HG03432 (cell line): ENCODE data around the gene ARL17A.
"Not testable (repeated sequence)": the region's sequence is repeated elsewhere in the genome, so short reads cannot be mapped to it uniquely, and the experiment has no call there.

Experiments
- ATAC-seq: cut with Tn5 transposase; IDR thresholded peaks from one replicate; pipeline ENCODE4 v1.9.1; 2021; ENCODE audit warnings: mild to moderate bottlenecking, moderate library complexity; ENCODE audit not compliant: unreplicated experiment

The ARL17A gene

DNA sequence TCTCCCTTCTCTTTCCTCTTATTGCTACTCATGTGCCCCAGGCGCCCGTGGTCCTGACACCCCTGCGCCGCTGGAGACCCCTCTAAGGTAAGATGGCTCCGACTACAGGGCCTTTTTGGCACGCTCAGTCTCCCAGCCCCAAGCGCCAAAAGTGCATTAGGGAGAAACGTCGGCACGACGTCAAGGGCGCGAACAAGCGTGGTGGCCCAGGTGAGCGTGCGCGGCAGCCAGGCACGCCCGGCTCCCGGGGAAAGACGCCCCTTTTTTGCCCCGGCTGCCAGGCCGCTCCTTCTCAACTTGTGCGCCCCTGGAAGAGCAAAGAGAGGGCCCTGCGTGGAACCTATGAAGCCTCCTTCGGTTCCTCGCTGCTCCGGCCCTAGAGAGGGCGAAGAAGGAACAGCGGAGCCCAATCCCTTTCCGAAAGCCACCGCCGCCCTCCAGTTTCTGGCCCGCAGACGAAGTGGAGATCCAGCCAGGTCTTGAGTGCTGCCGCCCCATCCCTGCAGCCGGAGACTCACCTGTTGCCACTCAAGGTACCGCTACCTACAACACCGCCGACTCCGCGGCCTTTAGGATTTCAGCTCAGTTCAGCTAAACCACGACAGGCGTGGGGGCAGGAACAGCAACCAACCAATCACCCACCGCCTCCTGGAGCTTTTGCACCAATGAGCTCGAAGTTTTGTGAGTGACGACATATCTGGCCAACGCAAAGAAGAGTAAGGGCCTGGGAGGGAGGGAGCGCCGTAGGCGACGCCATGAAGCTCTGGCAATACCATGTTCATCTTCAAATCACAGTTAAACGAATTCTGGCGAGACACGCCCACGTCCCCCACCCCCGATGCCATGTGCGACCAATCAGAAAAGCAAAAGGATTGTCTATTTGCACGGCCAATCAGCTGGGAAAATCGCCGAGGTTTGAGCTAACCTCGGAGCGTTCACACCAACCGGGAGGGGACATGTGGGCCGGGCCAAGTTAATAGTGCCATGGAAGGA lies at the start of gene ARL17A:
TSS of gene ARL17A (minus strand) at position 609 of the 993 bp plus-strand sequence. CDS start 3,369 bp downstream, outside the sequence.
- ATAC-seq = peak; percentile 84

DNA sequence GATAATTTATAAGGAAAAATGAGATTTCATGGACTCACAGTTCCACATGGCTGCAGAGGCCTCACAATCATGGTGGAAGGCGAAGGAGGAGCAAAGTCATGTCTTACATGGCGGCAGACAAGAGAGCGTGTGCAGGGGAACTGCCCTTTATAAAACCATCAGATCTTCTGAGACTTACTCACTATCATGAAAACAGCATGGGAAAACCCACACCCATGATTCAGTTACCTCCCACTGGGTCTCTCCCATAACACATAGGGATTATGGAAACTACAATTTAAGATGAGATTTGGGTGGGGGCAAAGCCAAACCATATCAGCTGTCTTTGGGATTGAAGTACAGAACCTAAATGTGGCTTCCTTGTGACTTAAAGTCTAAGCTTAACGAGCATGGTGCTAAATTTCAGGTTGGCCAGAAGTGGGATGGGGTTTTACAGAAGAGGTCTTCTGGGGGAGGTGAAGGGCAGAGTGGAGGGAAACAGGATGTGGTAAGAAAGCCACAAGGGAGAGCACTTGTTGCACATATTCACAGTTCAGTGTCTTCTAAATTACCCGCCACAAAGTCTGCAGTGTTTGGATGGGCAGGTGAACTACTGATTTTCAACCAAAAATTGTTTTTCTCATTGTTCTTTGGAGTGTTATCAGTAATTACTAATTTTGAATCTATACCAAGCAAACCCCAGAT lies 49.4 kb upstream of the ARL17A start:
- not testable (repeated sequence) for ATAC-seq

DNA sequence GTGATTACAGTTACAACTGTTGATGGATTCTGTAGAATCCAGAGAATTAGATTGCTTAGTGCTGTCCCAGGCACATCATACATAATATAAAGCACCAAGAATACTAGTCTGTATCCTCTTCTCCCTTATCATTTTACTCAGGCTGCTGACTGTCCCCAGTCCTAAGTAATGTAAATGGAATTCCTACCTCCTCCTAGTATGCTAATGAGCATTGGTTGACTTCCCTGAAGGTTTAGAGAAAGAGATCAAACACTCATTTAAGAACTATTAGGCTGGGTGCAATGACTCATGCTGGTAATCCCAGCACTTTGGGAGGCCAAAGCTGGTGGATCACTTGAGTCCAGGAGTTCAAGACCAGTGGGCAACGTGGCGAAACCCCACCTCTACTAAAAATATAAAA lies 48.0 kb upstream of the ARL17A start:
- not testable (repeated sequence) for ATAC-seq

DNA sequence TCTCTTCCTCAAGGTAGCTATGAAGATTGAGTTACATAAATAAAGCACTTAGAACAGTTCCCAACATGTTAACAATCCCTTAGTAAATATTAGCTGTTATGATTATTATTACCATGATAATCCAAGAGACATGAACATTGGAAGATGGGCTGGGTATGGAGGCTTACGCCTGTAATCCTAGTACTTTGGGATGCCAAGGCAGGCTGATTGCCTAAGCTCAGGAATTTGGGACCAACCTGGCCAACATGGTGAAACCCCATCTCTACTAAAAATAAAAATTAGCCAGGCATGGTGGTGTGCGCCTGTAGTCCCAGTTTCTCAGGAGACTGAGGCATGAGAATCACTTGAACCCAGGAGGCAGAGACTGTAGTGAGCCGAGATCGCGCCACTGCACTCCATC lies 45.2 kb upstream of the ARL17A start:
- ATAC-seq = not testable (repeated sequence)

DNA sequence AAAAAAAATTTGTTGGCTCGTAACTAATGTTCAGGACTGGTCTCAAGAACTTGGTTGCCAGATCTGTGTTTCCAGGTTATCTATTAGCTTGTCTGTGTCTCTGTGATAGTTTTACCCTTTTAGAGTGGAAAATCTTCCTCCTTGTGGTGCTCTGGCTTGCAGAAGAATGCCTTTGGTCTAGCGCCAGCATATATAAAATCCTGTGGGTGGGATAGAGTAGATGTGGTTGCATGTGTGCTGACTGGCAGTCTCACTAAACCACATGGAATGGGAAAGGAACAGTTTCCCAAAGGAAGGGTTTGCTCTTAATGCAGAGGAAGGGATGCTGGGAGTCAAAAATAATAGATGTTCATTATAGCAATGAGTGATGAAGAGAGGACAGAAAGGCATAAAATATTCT lies 44.3 kb upstream of the ARL17A start:
- ATAC-seq = not testable (repeated sequence)

DNA sequence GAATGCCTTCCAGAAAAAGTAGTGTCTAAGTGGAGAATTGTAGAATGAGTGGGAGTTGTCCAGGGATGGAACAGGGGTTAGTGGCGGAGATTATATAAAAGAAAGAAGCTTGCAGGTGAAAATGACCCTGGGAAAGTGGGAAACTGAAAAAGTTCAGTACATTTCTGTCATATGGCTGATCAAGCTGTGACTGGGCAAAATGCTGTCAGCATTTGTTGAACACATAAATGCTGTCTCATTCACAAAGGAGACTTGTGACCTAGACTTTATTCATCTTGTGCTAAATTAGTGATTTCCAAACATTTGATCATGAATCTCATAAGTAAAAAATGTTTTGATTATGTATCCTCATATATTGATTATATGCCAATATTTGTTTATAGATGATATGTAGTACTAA lies 39.5 kb upstream of the ARL17A start:
- ATAC-seq = not testable (repeated sequence)

DNA sequence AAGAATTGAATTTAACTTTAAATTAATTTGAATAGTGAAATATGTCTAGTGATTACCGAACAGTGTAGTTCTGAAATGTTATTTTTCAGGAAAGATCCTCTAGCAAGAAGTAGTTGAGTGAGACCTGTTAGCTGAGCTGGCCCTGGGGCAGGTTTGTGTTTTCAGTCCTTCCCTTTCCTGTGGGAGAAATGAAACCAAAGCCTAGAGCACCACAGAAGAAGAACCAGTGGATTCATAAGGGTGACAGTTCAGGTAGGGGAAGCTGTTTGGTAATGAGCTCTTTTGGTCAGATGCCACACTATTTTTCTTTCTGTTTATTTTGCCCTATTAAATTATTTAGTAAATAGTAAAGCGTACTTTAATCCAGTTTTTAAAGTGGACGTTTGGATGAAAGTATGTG lies 37.6 kb upstream of the ARL17A start:
- ATAC-seq = not testable (repeated sequence)

DNA sequence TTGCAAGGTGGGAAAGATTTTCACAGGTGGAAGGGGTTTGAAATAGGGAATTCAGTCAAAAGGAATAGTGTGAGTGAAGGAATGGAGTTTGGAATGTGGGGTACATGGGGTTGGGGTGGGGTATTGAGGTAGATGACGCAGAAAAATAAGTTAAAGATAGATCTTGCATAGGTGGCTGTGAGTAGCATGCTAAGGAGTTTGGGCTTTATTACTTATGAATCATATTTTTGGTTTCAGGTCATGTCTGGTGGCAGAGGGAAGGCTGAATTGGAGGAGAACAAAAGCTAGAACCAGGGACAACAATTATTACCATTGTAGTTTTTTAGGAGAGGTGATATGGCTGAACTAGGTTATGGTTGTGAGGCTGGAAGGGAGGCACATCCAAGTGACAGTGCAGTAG lies 34.4 kb upstream of the ARL17A start:
- ATAC-seq = not testable (repeated sequence)

DNA sequence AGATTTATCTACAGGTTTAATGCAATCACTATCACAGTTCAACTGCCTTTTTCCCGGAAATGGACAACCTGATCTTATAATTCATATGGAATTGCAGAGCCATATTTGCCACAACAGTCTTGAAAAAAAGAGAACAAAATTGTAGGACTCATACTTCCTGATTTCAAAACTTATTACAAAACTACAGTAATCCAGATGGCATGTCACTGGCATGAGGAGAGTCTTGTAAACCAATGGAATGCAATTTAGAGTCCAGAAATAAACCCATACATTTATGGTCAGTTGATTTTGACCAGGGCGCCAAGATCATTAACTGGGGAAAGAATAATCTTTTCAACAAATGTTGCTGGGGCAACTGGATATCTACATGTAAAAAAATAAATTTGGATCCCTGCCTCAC lies 31.8 kb upstream of the ARL17A start:
- not testable (repeated sequence) for ATAC-seq

DNA sequence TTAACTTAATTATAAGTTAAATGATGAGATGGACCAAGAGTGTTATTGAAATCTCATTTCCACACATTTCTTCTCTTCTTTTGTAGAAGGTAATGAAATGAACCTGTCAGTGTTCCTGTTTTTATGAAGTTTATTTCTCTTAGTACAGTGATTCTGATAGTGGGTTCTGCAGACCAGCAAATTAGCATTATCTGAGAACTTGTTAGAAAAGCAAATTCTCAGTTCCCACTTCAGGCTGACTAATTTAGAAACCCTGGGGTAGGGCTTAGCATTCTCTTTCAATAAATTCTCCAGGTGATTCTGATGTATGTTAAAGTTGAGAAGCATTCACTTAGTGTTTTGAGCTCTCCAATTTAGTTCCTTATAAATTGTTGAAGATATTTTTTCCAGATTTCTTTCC lies 23.6 kb upstream of the ARL17A start:
- ATAC-seq = peak; percentile 79

DNA sequence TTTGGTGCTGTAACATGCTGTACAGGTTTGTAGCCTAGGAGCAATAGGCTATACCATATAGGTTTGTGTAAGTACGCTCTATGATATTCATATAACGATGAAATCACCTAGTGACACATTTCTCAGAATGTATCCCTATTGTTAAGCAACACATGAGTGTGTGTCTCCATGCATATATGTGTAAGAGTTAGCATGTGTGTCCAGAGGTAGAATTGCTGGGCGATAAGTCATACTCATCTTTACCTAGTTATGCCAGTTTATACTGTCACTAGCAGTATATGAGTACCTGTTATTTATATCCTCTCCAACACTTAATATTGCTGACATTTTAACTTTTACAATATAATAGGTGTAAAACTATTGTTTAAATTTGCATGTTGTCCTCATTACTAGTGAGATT lies 21.3 kb upstream of the ARL17A start:
- not testable (repeated sequence) for ATAC-seq

DNA sequence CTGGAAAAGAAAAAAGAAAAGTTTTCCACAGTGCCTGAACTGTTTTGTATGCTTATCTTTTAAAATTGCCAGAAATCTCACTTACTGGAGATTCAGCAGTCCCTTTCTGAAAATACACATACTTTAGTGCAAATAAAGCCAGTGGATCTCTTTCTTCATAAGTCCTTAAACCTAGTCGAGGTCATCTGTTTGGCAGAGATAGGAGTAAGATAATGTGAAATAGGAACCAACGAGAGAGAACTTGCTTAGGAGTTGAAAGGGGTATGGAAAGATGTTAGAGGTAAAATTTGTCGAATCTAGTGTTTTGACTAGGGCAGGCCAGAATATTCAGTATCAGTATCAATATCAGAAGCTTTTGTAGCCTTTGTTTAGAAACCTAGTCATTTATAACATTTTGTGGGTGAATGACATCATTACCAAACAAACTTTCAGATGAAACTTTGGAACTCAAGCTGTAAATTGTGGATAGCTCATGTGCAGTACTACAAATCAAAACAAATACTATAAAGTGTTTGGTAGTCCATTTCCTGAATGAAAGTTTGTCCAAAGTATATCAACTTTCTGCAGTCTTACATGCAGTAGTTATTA lies 18.9 kb upstream of the ARL17A start:
- not testable (repeated sequence) for ATAC-seq

DNA sequence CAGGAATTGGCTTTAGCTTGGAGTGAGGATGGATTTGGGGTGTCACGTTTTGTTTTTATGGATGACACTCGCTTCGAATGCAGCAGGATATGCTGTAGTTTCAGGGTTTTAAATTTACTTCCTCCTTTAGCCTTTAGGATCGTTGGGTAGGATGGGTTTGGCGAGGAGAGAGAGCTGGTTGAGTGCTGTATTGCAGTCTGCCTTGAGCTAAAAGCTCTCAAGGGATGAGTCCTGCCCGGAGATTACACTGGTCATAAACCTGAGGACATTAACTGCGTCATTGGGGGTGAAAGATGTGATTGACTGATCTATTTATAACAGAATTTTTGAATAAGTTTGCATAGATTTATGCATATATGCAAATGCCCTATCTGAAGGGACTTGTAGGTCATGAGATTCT lies 11.8 kb upstream of the ARL17A start:
- ATAC-seq = not testable (repeated sequence)

DNA sequence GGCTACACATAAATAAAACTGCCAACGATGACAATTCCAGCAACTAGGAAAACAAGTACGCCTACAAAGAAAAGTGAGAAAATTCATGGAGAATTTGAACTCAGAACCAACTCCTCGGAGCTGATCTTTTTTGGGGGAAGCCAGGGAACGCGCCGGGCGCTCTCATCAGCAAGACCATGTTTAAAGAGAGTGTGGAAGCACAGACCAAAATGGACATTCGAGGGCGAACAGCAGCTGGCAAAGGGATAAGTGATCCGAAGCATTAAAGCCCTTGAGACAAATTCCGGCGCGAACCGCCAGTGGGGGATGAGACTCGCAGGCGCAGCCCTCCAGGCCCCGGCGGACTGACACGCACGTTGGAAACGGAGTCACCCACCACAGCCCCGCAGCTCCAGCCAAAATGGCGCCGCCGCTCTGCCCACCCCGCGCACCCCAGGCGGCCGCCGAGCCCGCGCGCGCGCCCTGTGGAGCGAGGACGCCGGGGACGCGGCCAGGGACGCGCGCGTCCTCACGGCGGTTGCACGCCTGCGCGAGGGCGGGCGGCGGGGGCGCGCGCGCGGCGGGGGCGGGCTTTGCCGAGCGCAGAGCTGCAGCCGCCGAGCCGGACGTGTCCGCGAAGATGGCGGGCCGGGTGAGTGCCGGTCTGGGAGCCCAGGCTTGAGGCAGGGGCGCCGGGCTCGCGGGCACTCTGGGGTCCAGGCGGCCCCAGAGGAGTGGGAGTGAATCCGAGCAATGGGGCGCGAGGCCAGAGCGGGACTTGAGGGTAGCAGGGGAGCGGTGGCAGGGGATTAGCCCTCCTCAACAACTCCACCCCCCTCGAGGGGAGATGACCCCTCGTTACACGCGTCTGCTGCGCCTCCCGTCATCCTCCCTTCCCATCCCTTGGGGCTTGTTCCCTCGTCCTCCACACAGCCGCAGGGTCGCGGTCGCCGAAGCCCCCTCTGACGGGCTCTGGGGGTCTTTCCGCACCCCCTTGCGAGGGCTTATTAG lies 11.0 kb upstream of the ARL17A start, which contains the start of gene NSF:
TSS of gene NSF (plus strand) at position 513 of the 990 bp plus-strand sequence. CDS start at position 620, 107 bp downstream.
- peak; percentile 85 for ATAC-seq

DNA sequence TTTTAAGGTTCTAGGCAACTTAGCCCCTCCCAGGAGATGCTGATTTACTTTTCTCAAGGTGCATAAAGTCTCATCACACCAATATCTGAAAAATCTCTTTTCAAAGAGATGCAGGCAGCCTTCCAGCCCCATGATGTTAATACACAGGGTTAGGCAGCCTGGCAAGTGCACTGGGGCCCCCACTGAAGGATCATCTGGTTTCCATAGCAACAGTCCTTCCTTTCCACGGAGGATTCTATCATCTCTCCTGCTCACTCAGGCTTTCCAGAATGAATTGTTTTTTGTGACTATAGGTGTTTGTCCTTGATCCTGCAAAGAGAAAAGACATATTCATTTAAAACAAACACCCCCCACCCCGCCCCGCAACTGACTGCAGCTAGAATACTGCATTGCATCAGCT lies 6.0 kb upstream of the ARL17A start:
- not testable (repeated sequence) for ATAC-seq

DNA sequence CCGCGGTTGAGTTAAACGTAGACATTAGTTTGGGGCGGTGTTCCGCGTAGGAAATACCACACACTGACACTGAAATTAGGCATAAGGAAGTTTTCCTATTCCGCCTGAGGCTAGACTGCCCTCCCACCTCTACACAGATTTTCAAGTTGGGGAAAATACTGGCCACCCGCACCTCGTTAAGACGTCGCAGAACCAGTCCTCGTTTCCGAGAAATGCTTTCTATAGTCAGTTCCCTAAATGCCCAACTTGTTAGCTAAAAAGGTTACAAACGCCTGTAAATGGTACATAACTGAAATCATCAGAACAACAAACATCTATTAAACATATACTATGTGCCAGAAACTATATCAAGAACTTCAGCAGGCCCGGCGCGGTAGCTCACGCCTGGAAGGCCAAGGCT lies 591 bp upstream of the ARL17A start:
- ATAC-seq = peak; percentile 3

DNA sequence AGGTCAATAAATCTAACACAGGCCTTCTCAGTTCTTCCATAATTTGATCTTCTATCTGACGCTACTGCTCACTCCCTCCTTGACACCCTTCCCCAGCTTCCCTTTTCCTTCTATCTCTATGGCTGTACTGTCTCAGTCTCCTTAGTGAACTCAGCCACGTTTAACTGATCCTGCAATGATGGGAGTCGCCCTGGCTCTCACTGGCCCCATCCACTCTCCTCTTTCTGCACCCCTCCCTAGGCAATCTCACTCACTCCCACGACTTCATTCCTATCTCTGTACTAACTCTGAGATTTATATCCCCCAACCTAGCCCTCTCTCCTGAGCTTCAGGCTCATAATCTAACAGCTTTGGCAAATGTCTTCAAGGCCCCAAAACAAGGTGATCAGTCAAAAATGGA lies 7.7 kb downstream of the ARL17A start:
- ATAC-seq = not testable (repeated sequence)

DNA sequence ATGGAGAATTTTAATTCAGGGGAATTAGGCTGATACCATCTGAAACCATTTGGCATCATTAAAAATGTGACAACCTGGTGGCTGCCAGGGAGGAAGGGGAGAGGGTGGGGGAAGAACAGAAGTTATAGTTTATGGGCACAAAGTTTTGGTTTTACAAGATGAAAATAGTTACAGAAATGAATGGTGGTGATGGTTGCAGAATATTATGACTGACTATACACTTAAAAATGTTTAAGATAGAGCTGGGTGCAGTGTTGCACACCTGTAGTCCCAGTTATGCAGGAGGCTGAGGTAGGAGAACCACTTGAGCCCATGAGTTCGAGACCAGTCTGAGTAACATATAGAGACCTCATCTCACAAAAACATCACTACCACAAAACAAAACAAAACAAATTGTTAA lies 12.5 kb downstream of the ARL17A start:
- not testable (repeated sequence) for ATAC-seq

DNA sequence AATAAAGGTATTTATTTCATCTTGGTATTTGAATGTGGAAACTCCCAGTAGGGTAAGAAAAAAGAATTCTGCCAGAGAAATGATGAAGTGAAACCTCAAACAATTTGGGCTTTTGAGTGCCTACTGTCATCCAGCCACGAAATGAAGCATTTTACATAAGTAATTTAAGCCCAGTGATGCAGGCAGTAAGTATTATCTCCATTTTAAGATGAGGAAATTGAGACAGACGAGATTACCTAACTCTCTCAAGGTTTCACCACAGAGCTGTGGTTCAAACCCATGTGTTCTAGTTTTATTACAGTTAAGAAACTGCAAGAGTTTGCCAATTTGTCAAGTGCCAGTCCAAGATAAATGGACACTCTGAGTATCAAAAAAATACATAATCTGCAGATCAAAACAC lies 13.2 kb downstream of the ARL17A start:
- ATAC-seq = not testable (repeated sequence)

DNA sequence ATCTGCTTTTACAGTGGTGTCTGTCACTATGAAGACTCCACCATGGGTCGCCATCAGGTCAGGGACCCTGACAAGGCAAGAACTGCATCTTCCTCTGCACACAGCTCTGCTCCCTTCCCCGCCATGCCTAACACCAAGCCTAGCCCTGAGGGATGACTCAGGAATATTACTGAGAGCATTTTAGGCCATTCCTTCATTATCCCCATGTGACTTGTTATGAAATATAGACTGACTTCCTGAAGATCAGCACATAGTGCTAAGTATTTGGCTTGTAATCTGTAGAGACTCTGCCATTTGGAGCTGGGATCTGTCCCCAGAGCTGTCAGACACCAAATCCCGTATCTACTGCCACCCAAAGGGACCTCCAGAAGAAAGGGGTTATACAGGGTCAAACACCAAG lies 19.4 kb downstream of the ARL17A start:
- not testable (repeated sequence) for ATAC-seq
